OCI-LY3 (cell line): ENCODE measurements around the gene MYCN.
"Not testable (repeated sequence)": the region's sequence is repeated elsewhere in the genome, so short reads cannot be mapped to it uniquely, and the experiment has no call there.

Experiments used
- H2AFZ ChIP-seq: fragments of 200-600, 300-600 bp; shearing (Covaris generic); 2 replicates; pipeline ENCODE4 v1.6.0; 2014; ENCODE audit warnings: antibody characterized with exemption, low read depth, low read length
- H3K27ac ChIP-seq: fragments of 200-600, 300-600 bp; sonication (generic); 2 replicates; pipeline ENCODE4 v1.5.1; 2014; ENCODE audit warnings: mild to moderate bottlenecking, low read length, moderate library complexity, mixed read lengths
- H3K27me3 ChIP-seq: fragments of 200-600, 300-600 bp; sonication (generic); 2 replicates; pipeline ENCODE4 v1.6.1; 2014; ENCODE audit warnings: low read depth, low read length, mixed read lengths
- H3K36me3 ChIP-seq: fragments of 200-600, 300-600 bp; sonication (generic); replicated peaks from 2 replicates; pipeline ENCODE3; 2014; ENCODE audit warnings: low read depth, low read length, mixed read lengths
- H3K4me1 ChIP-seq: fragments of 300-600, 200-600 bp; sonication (generic); 2 replicates; pipeline ENCODE4 v1.6.1; 2014; ENCODE audit warnings: low read length, mixed read lengths
- H3K4me2 ChIP-seq: fragments of 200-600, 300-600 bp; sonication (generic); 2 replicates; pipeline ENCODE4 v1.6.1; 2014; ENCODE audit warnings: low read length, mixed read lengths
- H3K4me3 ChIP-seq: fragments of 300-600, 200-600 bp; sonication (generic); 2 replicates; pipeline ENCODE4 v1.5.1; 2014; ENCODE audit warnings: antibody characterized with exemption, mild to moderate bottlenecking, low read length, moderate library complexity
- H3K79me2 ChIP-seq: fragments of 300-600, 200-600 bp; shearing (Covaris generic); 2 replicates; pipeline ENCODE4 v1.6.1; 2014; ENCODE audit warnings: mild to moderate bottlenecking, low read length, mixed read lengths
- H3K9ac ChIP-seq: fragments of 300-600, 200-600 bp; shearing (Covaris generic); 2 replicates; pipeline ENCODE4 v1.6.0; 2014; ENCODE audit warnings: mild to moderate bottlenecking, low read length, moderate library complexity
- H3K9me3 ChIP-seq: fragments of 200-600, 300-600 bp; shearing (Covaris generic); 2 replicates; pipeline ENCODE4 v1.6.1; 2014; ENCODE audit warnings: low read length, mixed read lengths; ENCODE audit not compliant: insufficient read depth
- H4K20me1 ChIP-seq: fragments of 200-600, 300-600 bp; sonication (generic); 2 replicates; pipeline ENCODE4 v1.6.1; 2016; ENCODE audit warnings: low read length, mixed read lengths; ENCODE audit not compliant: insufficient read depth
- EZH2phosphoT487 ChIP-seq: fragments of 200-600 bp; shearing (Covaris generic); IDR thresholded peaks from 2 replicates; pipeline ENCODE4 v1.6.1; 2018; ENCODE audit warnings: antibody characterized with exemption, mixed run types, low read depth
- TF ChIP-seq, protein P1 (sequence below): fragments of 200-600, 300-600 bp; sonication (generic); IDR thresholded peaks from 2 replicates; pipeline ENCODE4 v1.5.1; 2014; ENCODE audit warnings: antibody characterized with exemption, low read length, low read depth

MYCN gene

DNA sequence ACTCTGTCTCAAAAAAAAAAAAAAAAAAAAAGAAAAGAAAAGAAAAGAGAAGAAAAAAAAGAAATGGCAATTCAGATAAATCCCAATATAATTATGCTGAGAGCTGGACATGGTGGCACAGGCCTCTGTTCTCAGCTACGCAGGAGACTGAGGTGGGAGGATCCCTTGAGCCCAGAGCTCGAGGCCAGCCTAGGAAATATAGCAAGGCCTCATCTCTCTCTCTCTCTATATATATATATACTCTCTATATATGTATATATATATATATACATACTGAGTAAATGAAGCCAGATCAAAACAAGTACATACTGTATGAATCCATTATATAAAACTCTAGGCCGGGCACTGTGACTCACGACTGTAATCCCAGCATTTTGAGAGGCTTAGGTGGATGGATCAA is 30.6 kb upstream of the MYCN start:
- H3K4me3 ChIP-seq, result no peak overlapping the region
- TF ChIP-seq, protein P1, sequence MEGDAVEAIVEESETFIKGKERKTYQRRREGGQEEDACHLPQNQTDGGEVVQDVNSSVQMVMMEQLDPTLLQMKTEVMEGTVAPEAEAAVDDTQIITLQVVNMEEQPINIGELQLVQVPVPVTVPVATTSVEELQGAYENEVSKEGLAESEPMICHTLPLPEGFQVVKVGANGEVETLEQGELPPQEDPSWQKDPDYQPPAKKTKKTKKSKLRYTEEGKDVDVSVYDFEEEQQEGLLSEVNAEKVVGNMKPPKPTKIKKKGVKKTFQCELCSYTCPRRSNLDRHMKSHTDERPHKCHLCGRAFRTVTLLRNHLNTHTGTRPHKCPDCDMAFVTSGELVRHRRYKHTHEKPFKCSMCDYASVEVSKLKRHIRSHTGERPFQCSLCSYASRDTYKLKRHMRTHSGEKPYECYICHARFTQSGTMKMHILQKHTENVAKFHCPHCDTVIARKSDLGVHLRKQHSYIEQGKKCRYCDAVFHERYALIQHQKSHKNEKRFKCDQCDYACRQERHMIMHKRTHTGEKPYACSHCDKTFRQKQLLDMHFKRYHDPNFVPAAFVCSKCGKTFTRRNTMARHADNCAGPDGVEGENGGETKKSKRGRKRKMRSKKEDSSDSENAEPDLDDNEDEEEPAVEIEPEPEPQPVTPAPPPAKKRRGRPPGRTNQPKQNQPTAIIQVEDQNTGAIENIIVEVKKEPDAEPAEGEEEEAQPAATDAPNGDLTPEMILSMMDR, result no peak
- no peak for TF ChIP-seq EZH2phosphoT487
- H2AFZ ChIP-seq, result no peak overlapping the region
- H3K9me3 ChIP-seq, result no peaks in the 10 kb centered on the region
- peaks cover 35% of the 10 kb centered on the region for H3K27me3 ChIP-seq
- no peaks in the 10 kb centered on the region for H3K36me3 ChIP-seq
- H3K4me2 ChIP-seq, result no peak overlapping the region
- H3K4me1 ChIP-seq, result no peaks in the 10 kb centered on the region
- no peak overlapping the region for H3K9ac ChIP-seq
- H3K27ac ChIP-seq, result no peak overlapping the region
- no peaks in the 10 kb centered on the region for H4K20me1 ChIP-seq
- H3K79me2 ChIP-seq, result no peaks in the 10 kb centered on the region

DNA sequence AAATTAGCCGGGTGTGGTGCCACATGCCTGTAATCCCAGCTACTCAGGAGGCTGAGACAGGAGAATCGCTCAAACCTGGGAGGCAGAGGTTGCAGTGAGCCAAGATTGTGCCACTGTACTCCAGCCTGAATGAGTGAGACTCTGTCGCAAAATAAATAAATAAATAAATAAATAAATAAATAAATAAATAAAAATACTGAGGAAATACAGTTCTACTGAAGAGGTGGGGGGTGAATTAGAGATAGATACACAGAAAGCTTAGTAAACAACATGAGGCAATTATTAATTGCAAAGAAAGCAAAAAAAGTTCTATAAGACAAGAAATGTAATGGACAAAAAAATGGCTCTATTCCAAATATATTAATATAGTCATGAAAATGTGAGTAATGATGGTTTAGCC is 29.1 kb upstream of the MYCN start:
- peaks cover 24% of the 10 kb centered on the region for H3K27me3 ChIP-seq
- H3K27ac ChIP-seq, H3K9ac ChIP-seq, H3K9me3 ChIP-seq, H3K4me1 ChIP-seq, H4K20me1 ChIP-seq, H3K79me2 ChIP-seq, H3K4me2 ChIP-seq, H2AFZ ChIP-seq, H3K4me3 ChIP-seq, H3K36me3 ChIP-seq: not testable (repeated sequence)

DNA sequence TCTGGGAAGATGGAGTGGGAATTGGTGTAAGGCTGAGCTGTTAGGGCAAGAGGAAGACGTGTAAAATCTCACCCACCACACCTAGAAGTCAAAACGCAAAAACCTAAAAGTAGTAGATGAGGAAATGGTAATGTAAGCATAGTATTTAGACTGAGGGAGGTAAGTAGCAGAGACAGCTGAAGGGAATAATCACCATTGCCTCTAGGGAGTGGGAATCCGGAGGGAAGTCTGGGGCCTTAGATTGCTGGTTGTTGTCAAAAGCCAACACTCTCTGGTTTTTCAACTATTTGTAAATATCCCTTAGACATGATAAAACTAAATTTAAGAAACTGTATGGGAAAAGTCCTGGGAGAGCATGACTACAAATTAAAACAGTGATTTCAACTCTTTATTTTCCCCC is 28.7 kb upstream of the MYCN start:
- Histone ChIP-seq H3K79me2 (no peaks in the 10 kb centered on the region), H2AFZ (no peak overlapping the region), H3K4me2 (no peak overlapping the region), H3K9me3 (no peaks in the 10 kb centered on the region), H3K36me3 (no peaks in the 10 kb centered on the region), H3K9ac (no peak overlapping the region), H3K27me3 (peaks cover 19% of the 10 kb centered on the region; the same call in 1 of the 2 replicates), H3K27ac (no peak overlapping the region), H4K20me1 (no peaks in the 10 kb centered on the region), H3K4me1 (no peaks in the 10 kb centered on the region), H3K4me3 (no peak overlapping the region)
- no peak for TF ChIP-seq EZH2phosphoT487

DNA sequence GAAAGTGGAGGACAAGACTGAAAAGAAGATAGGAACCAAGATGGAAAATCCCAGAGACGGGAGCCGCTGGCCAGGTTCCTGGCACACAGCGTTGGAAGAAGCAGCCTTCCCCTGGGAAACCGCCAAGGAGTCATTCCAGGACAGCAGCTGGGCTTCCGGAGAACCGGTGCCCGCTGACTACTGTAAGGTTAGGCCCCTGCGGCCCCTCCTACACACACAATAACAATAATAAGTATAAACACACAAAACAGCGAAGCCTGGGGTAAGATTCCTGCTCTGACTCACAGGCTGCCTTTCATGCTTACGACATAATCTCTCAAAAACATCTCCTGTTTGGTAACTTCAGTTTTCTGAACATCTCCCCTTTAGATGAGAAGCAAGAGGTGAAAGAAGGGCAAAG is 28.1 kb upstream of the MYCN start:
- Histone ChIP-seq H4K20me1 (no peaks in the 10 kb centered on the region), H3K9ac (no peak overlapping the region), H3K36me3 (no peaks in the 10 kb centered on the region), H3K27ac (no peak overlapping the region), H3K4me2 (no peak overlapping the region), H2AFZ (no peak overlapping the region), H3K79me2 (no peaks in the 10 kb centered on the region), H3K4me1 (no peaks in the 10 kb centered on the region), H3K27me3 (peaks cover 18% of the 10 kb centered on the region; the same call in 1 of the 2 replicates), H3K9me3 (no peaks in the 10 kb centered on the region), H3K4me3 (no peak overlapping the region)
- TF ChIP-seq, protein P1, result no peak

DNA sequence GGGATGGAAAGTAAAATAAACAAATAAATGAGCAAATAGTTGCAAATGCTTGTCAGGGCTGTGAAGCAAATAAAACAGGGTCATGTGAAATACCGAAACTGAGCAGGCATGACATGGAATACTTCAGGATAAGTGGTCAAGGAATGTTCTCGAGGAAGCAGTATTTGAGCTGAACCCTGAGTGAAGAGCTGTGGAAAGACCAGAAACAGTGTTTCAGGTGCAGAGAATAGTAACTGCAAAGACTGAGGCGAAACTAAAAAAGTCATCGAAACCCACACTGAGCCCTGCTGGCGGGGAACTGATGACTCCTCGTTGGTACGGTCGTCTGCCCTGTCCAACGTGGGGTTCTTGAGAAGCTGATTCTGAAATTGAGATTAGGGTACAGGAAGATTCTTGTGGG is 27.2 kb upstream of the MYCN start:
- Histone ChIP-seq H3K27ac (no peak overlapping the region), H3K79me2 (no peaks in the 10 kb centered on the region), H3K4me3 (no peak overlapping the region), H4K20me1 (no peaks in the 10 kb centered on the region), H2AFZ (no peak overlapping the region), H3K4me1 (no peaks in the 10 kb centered on the region), H3K27me3 (peaks cover 23% of the 10 kb centered on the region), H3K36me3 (no peaks in the 10 kb centered on the region), H3K4me2 (peak overlapping the region; percentile 11; the same call in 1 of the 2 replicates), H3K9me3 (no peaks in the 10 kb centered on the region), H3K9ac (no peak overlapping the region)
- no peak for TF ChIP-seq EZH2phosphoT487
